Measurements from ENCODE around the gene CYSTM1.
"Not testable (repeated sequence)": the region's sequence is repeated elsewhere in the genome, so short reads cannot be mapped to it uniquely, and the experiment has no call there.

CYSTM1 gene

DNA sequence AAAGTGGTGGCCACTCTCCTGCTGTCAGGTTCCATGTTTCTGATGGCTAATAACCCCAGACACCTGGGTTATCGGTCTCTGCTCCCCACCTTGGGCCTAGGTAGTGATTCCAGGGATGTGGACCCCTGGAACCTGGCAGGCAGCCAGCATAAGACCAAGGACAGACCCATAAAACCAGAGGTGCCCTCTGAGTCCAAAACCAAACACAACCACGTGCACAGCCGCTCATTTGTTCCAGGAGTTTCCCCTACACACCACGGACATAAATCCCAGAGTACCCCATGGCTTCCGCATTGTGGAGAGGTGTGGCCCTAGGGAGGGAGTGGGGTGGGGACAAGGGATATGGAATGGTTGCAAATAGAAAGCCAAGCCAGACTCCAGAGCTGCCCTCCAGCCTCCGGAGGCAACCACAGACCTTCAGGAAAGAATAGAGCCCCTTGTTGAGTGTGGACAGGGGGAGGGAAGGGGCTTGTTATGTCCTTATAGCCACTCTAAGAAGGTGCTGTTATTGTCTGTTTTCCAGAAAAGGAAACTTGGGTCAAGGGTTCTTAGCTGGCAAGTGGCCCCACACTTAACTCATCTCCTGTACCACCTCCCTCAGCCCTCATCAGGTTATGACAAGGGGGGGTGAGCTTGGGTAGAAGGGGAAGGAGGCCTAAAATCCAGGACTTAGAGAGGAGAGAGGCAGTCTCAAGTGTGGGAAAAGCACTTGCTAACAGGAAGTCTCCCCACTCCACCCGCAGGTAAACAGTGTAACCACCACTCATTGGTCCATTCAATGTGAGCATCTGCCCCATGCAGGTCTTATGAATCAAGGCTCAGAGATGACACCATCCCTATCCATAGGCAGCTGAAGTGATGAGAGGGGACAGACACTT, 23.6 kb upstream of the CYSTM1 start:
- no peak for DNase-seq

DNA sequence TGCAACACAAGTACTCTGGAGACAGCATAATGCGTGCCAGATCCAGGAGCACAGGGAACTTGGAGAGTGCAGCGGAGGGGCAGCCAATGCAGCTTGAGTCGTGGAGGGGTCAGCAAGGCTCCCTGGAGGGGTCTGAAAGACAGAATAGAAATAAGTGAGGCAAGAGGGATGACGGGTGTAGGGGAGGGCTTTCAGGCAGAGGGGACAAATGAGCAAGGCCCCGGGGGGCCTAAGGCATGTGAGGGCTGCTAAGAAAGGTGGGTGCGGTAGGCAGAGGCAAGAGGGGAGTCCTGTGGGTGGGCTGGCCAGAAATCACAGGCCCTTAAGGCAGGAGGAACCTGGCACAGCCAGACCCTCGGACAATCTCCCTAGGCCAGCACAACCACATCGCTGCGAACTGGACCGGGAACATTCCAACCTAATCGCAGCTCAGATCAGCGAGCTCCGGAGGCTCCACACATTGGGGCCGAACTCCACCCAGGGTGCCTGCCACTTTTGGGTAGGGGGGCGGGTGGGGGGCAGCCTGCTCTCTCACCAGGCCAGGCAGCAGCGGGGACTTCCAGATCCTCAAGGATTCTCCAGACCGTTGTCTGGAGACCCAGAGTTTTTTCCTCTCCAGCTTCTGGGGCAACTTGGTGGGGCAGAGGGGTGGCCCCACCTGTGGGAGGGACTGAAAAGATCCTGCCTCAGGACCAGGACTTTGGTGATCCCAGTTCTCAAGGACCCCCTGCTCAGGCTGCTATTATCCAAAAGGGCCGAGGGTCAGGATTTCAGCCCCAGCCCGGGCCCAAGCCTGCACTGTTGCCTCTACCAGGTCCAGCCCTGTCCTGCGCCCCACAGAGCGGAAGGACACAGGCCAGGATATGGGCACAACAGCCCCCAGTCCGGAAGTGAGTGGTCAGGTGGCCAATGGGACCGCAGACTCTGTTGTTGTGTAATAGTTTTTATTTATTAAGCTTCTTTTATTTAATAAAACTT, 22.7 kb upstream of the CYSTM1 start:
- no peak for DNase-seq

- DNase-seq: no peak
Observed at GRCh38 chr5:140153255-140153654, 21.7 kb upstream of the CYSTM1 start.

DNA sequence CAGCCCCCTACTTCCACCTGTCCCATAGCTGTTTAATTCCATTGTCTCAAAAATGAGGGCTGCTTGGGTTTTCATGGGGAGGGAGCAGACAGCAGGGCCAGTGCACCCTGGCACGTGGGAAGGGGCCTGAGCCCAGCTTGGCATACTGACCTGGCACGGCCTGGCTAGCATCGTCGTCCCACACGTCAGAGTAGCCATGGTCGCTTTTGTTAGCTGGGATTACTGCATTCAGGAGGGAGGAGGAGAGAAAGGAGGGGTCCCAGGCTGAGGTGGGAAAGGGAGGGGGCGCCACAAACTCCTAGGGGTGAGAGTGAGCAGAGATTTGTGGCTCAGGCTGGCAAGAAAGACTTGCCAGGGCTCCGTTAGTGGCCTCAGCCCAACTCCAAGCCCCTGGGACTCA, 21.1 kb upstream of the CYSTM1 start:
- no peak for DNase-seq

DNA sequence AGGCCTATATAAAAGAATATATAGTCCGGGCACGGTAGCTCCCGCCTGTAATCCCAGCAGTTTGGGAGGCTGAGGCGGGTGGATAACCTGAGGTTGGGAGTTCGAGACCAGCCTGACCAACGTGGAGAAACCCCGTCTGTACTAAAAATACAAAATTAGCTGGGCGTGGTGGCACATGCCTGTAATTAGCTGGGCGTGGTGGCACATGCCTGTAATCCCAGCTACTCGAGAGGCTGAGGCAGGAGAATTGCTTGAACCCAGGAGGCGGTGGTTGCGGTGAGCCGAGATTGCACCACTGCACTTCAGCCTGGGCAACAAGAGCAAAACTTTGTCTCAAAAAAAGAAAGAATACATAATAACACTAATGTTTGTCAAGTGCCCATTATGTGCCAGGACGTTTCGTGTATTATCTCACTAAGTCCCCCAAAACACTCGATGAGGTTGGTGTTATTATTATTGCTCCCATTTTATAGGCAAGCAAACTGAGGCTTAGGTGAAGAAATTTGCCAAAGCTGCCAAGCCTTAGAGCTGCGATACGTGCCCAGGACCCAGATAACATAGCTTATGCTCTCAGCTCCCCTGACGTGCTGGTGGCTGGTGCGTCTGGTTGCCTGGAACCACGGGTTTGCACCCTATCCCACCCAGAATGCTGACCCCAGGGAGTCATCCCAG, 20.1 kb upstream of the CYSTM1 start:
- DNase-seq: not testable (repeated sequence)

GRCh38 chr5:140157032-140157781, 17.8 kb upstream of the CYSTM1 start:
- peak; percentile 88 to 91 for DNase-seq

- no peak for DNase-seq
Observed at GRCh38 chr5:140159014-140159927, 15.7 kb upstream of the CYSTM1 start.

- DNase-seq: no peak
Observed at GRCh38 chr5:140162275-140162674, 12.7 kb upstream of the CYSTM1 start.

GRCh38 chr5:140162781-140163180, 12.2 kb upstream of the CYSTM1 start:
- no peak for DNase-seq

DNA sequence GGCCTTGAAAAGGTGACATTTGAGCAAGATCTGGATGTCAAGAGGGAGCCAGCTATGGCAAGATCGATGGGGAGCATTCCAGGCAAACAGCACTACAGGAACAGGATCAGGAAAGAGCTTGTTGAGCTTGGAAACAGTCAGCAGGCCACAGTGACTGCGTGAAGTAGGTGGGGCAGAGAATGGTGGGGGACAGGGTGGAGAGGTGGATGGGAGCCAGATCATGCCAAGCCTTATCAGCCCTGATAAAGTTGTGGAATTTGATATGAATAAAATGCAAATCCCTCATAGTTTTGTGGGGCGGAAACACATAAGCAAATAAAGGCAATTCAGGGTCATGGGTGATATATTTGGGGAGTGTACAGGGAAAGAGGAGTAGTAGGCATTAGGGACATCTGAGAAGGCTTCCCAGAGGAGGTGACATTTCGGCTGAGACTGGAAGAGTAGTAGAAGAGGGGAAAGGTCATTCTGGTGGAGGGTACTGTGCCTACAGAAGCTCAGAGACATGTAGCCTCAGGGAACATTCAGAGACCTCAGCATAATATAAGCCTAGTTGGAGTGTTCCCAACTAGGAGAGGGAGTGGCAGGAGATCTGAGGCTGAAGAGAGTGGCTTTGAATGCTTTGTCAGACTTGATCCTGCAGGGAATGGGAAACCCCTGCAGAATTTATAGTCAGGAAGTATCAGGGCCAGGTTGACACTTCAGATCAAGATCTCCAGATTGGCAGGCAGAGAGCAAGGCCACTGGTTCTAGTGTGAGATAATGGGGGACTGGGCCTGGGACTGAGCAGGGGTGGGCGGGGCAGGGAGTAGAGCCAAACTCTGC, 9.7 kb upstream of the CYSTM1 start:
- DNase-seq: no peak

DNA sequence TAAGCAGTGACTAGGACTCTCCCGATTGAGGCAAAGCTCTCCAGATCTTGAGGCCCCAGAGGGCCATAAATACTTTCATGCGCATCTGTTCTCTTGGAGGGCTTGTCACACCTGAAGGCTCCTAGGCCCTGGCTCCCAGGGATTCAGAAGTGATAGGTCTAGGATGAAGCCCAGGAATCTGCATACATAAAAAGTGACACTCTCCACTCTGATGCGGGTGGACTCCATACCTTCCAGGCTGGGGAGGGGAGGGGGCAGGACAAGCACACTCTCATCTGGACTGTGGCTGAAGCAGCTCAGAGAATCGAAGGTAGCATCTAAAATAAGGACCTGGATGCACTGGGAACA, 9.1 kb upstream of the CYSTM1 start:
- no peak for DNase-seq

DNA sequence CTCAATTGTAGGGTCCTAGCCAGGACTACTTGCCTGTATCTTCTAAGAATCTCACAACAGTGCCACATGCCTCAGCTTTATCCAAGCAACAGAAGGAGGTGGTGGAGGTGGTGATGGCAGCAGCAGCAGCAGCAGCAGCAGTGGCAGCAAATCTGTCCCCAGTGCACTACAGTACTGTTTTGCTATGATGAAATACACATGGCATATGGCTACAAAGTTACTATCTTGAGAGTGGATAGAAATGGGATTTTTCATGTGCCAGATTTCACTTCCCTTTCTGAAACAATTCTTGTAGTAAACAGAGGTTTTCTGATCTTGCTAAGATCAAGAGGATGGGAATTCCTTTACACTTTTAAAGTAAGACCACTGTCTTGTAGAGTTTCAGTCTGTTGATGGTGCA, 8.1 kb upstream of the CYSTM1 start:
- no peak for DNase-seq

DNA sequence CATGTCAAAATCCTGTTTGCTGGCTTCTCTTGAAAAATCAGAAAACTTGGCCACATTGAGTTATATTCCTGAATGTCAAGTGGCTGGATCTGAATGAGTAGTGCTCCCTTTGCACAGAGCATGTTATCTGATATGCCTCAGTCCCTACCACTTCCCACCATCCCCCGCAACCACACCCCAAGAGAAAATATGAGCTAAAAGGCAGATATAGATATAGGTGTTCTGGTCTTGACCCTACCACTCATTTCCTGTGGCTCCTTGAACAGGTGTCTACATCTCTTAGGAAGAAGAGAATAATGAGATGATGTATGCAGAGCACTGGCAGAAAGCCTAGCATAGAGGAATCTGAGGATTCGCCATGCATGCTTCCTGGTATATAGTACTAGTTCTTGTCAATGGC, 6.6 kb upstream of the CYSTM1 start:
- DNase-seq: no peak

DNA sequence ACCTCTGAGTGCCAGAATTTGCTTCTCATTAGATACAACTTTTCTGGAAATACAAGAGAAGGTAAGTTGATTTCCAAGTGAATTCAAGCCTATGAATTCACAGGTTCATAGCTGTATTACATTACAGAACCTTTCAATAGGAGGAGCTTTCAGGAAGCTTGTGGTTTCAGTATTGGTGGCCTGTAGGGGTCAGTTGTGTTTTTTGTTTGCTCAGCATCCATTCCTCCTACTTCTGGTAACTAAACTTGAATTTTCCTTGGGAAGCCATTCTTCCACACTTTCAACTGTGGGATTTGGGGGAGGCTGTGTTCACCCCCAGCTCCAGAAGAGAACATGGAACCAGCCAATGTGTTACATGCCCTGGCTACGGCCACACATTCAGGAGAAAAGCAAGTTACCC, 5.6 kb upstream of the CYSTM1 start:
- no peak for DNase-seq

DNA sequence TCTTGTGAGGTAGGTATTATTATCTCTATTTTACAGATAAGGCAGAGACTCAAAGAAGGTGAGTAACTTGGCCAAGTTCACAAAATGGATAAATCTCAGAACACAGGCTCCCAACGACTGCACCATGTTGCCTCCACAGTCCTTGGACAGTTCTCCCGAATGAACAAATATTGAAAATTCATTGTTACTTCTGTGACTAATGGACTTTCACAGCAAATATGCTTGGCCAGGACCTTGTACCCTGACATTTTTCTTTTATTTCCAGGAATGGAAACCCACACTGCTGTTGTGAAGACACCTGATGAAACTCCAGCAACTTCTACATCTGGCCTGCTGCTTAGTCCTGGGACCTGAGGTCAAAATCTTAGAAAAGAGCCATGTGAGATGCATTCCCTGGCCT, 2.5 kb upstream of the CYSTM1 start:
- DNase-seq: no peak

GRCh38 chr5:140174014-140174413, 974 bp upstream of the CYSTM1 start:
- no peak for DNase-seq

DNA sequence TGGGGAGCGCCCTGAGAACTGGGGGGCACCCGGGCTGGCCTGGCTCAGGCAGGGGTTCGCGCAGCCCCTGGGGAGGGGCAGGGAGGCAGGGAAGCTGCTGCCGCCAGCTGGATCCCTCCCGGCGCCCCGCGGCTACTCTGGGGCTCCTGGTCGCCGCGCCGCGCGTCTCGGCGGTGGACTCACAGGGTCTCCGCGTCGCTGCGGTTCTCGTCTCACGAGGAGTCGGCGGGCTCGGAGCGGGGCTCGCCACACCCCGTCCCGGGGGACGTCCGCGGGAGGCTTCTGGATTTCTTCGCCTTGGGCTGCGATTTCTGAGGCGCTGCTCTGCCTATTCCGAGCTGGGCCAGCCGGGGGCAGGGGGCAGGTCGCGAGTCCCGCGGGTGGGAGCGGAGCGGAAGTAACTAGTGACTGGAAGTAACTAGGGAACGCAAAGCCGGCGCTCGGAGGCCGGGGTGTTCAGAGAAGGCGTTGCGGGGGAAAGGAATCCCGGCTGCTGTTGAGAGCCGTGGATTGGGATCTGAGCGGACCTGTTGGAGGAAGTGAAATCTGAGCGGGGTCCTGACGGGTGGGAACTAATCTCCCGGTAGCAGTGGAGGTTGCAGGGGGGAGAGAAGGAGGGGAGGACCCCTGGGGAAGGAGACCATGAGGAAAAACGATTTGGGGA, 511 bp downstream of the CYSTM1 start:
- DNase-seq: peak; percentile 57

- DNase-seq: no peak
Observed at GRCh38 chr5:140176031-140176387, 1.0 kb downstream of the CYSTM1 start.

DNA sequence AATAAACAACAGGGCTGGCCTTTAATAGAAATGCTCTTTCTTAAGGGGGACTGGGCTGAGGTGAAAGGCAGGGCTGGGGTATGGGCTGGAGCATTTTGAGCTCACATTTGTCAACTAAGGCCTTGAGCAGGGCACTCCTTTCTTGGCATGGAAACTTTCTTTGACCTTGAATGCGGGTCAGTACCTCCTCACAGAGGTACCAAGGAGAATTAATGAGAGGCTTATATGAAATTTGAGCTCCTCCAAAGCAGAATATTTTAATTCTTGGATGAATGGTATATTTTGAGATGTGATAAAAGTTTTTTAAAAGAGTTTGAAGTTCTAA, 3.1 kb downstream of the CYSTM1 start:
- DNase-seq: no peak

DNA sequence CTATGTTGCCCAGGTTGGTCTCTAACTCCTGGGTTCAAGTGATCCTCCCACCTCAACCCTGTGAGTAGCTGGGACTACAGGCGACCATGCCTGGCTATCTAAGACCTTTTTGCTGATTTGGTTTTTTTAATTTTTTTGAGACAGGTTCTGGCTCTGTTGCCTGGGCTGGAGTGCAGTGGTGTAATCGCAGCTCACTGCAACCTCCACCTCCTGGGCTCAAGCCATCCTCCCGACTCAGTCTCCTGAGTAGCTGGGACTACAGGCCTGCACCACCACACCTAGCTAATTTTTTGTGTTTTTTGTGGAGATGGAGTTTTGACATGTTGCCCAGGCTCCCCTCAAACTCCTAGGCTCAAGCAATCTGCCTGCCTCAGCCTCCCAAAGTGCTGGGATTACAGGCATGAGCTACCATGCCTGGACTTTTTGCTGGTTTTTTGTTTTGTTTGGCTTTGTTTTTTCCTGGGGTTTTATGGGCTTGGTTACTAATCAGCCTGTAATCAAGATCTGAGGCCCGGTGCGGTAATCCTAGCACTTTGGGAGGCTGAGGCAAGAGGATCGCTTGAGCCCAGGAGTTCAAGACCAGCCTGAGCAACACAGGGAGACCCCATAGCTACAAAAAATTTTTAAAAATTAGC, 3.6 kb downstream of the CYSTM1 start:
- no peak for DNase-seq
